Measurements from ENCODE around the gene KHDRBS1. TPM values are rescaled to one million over a fixed set of nuclear protein-coding genes. Genes with fewer than 3 reads are reported as not detected.
A peak's percentile ranks its signal among the peaks of the same experiment; 100 is the strongest.

KHDRBS1 gene
- total and polyA plus RNA-seq, 9 of the 15 experiments (the other 6 are each of a cell fraction or from before 2014, with no cell fraction given) = 48.4 to 257 (median 114) TPM

- ATAC-seq = no peak
- CTCF ChIA-PET (ENCODE audit: low intra/inter-chr PET ratio) = no interaction called here
- no peaks in the 10 kb centered on the region for H4K20me1 ChIP-seq (replicated peaks; ENCODE audit: control insufficient read depth, insufficient read depth, low read length)
- in situ Hi-C loops (cut with MboI) = no loop called here
- POLR2A ChIA-PET = interaction anchor here (1.1 to 3.0 kb wide), 2 partner anchors 9 to 16 kb away, joined by 4 to 14 read pairs; no protein-coding TSS in a partner anchor
- 74% methylated on average over 2 of the region's 2 CpGs for WGBS (ENCODE audit: insufficient coverage, low coverage, missing lambda C conversion rate)
- no peaks in the 10 kb centered on the region for H3K4me1 ChIP-seq (replicated peaks in 1 of 2; ENCODE audit: control insufficient read depth in 2 of 2, insufficient read depth in 2 of 2, low read length in 2 of 2)
- no peak overlapping the region for H3K27ac ChIP-seq (ENCODE audit: extremely low read depth, low read depth, low read length)
- FAIRE-seq = no peak
- no peaks in the 10 kb centered on the region for H3K9me1 ChIP-seq (ENCODE audit: control insufficient read depth, insufficient read depth, low read length)
- H2AFZ ChIP-seq (ENCODE audit: low read depth, low read length) = no peak overlapping the region
- intact Hi-C loops (cut with micrococcal nuclease) = no loop called here
- DNase-seq (ENCODE audit: extremely low read depth in 1 of 4, low spot score in 3 of 4) = no peak
- no peak overlapping the region for H3K9ac ChIP-seq (ENCODE audit: insufficient read depth in 1 of 2, low read depth in 2 of 2, low read length in 2 of 2)
- BruUV-seq (replicated peaks) = no TSS peak
- no peaks in the 10 kb centered on the region for H3K27me3 ChIP-seq (ENCODE audit: control insufficient read depth in 2 of 2, insufficient read depth in 2 of 2, low read length in 2 of 2)
- H3K9me3 ChIP-seq (replicated peaks; ENCODE audit: control insufficient read depth, insufficient read depth, low read depth, low read length) = no peaks in the 10 kb centered on the region
- H3K36me3 ChIP-seq (ENCODE audit: control insufficient read depth, insufficient read depth, low read length) = peaks cover 50% of the 10 kb centered on the region
- no peak overlapping the region for H3K4me3 ChIP-seq
- no peaks in the 10 kb centered on the region for H3K79me2 ChIP-seq (ENCODE audit: control insufficient read depth, insufficient read depth, low read length)
- no peak overlapping the region for H3K4me2 ChIP-seq (ENCODE audit: insufficient read depth, low read length)
- TF ChIP-seq SMAD1 (IDR thresholded peaks at IDR 0.05; ENCODE audit: low read depth, low read length, partially characterized antibody) = no peak
- no peak for TF ChIP-seq ZNF431 (CRISPR knock-in tag; IDR thresholded peaks at IDR 0.05)
- 0 out of 2 replicates have a peak, but pooled peaks have one; percentile 35 for TF ChIP-seq NFE2 (IDR thresholded peaks at IDR 0.05; ENCODE audit: low read depth)
- no peak for TF ChIP-seq PBX2 (CRISPR knock-in tag; IDR thresholded peaks at IDR 0.05; ENCODE audit: low read depth)
- no peak for TF ChIP-seq PBX2 (tag; conservative IDR thresholded peaks at IDR 0.05; ENCODE audit: low read depth)
- no peak for TF ChIP-seq SREBF2 (CRISPR knock-in tag; IDR thresholded peaks at IDR 0.05)
- TF ChIP-seq SREBF1 (IDR thresholded peaks at IDR 0.05; ENCODE audit: borderline replicate concordance, low read depth, low read length) = no peak
- no peak for TF ChIP-seq KDM1A (IDR thresholded peaks at IDR 0.05)
- TF ChIP-seq, protein P1, sequence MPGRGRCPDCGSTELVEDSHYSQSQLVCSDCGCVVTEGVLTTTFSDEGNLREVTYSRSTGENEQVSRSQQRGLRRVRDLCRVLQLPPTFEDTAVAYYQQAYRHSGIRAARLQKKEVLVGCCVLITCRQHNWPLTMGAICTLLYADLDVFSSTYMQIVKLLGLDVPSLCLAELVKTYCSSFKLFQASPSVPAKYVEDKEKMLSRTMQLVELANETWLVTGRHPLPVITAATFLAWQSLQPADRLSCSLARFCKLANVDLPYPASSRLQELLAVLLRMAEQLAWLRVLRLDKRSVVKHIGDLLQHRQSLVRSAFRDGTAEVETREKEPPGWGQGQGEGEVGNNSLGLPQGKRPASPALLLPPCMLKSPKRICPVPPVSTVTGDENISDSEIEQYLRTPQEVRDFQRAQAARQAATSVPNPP (IDR thresholded peaks at IDR 0.05; ENCODE audit: borderline replicate concordance, insufficient read depth, insufficient read length) = no peak
- no peak for TF ChIP-seq ZNF253 (CRISPR knock-in tag; conservative IDR thresholded peaks at IDR 0.05)
- TF ChIP-seq ZC3H8 (IDR thresholded peaks at IDR 0.05) = no peak
- peak; percentile 83 for TF ChIP-seq SPI1 (IDR thresholded peaks at IDR 0.05; ENCODE audit: borderline replicate concordance, low read depth, low read length)
- TF ChIP-seq ZNF133 (CRISPR knock-in tag; IDR thresholded peaks at IDR 0.05) = no peak
- no peak for TF ChIP-seq MEIS2 (IDR thresholded peaks at IDR 0.05; ENCODE audit: partially characterized antibody)
- TF ChIP-seq ZBTB11 (CRISPR knock-in tag; IDR thresholded peaks at IDR 0.05) = no peak
- TF ChIP-seq, protein P2, sequence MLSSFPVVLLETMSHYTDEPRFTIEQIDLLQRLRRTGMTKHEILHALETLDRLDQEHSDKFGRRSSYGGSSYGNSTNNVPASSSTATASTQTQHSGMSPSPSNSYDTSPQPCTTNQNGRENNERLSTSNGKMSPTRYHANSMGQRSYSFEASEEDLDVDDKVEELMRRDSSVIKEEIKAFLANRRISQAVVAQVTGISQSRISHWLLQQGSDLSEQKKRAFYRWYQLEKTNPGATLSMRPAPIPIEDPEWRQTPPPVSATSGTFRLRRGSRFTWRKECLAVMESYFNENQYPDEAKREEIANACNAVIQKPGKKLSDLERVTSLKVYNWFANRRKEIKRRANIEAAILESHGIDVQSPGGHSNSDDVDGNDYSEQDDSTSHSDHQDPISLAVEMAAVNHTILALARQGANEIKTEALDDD (IDR thresholded peaks at IDR 0.05) = peak; percentile 24; the same call in 1 of the 2 replicates
These were observed 32.1 kb downstream of the KHDRBS1 start for GRCh38 chr1:32045772-32046171.

Data from K562 (cell line).